Liver (tissue), 9 donors: ENCODE results near the gene GOLGA6D. TPM values are rescaled to one million over a fixed set of nuclear protein-coding genes. Genes with fewer than 3 reads are reported as not detected.

Experiments used
- DNase-seq: peaks from one replicate; pipeline ENCODE4 v3.0.0-alpha.2; 2017; ENCODE audit warnings: low spot score
- H3K27ac ChIP-seq, 2 donors: one replicate each; pipeline ENCODE4 v1.7.0; 2013; ENCODE audit warnings: inconsistent platforms in 2 of 2, low read length in 2 of 2, control low read depth in 1 of 2, low read depth in 1 of 2, mild to moderate bottlenecking in 1 of 2
- H3K27me3 ChIP-seq, 4 donors: one replicate each; pipeline versions ENCODE4 v1.6.1 to v1.7.0; 2013; ENCODE audit warnings: low read length in 3 of 4, inconsistent platforms in 1 of 4, mild to moderate bottlenecking in 1 of 4, moderate library complexity in 1 of 4; ENCODE audit not compliant: control insufficient read depth in 4 of 4, insufficient read depth in 4 of 4
- H3K36me3 ChIP-seq, 4 donors: one replicate each; pipeline versions ENCODE4 v1.6.1 to v1.7.0; 2013; ENCODE audit warnings: low read length in 3 of 4, mild to moderate bottlenecking in 3 of 4, low read depth in 1 of 4, moderate library complexity in 1 of 4; ENCODE audit not compliant: control insufficient read depth in 4 of 4, insufficient read depth in 3 of 4
- H3K4me1 ChIP-seq, 4 donors: one replicate each; pipeline versions ENCODE4 v1.6.1 to v1.7.0; 2013; ENCODE audit warnings: low read length in 3 of 4, mild to moderate bottlenecking in 3 of 4, moderate library complexity in 1 of 4; ENCODE audit not compliant: control insufficient read depth in 4 of 4, insufficient read depth in 4 of 4
- H3K4me3 ChIP-seq, 3 donors: one replicate each; pipeline versions ENCODE4 v1.6.1 to v1.7.0; 2013; ENCODE audit warnings: low read length in 3 of 3, control low read depth in 1 of 3, low read depth in 1 of 3, mild to moderate bottlenecking in 1 of 3
- H3K9ac ChIP-seq, 2 donors: one replicate each; pipeline ENCODE4 v1.7.0; 2013; ENCODE audit warnings: low read length in 2 of 2, mild to moderate bottlenecking in 2 of 2, moderate library complexity in 2 of 2, control low read depth in 1 of 2, low read depth in 1 of 2
- H3K9me3 ChIP-seq, 4 donors: one replicate each; pipeline versions ENCODE4 v1.6.1 to v1.7.0; 2013; ENCODE audit warnings: low read length in 3 of 4; ENCODE audit not compliant: control insufficient read depth in 4 of 4
- ATF3 ChIP-seq: IDR thresholded peaks from 2 replicates; pipeline ENCODE4 v1.6.1; 2016; ENCODE audit warnings: antibody characterized with exemption
- CTCF ChIP-seq: fragments of 150-350 bp; IDR thresholded peaks from 2 replicates; pipeline ENCODE4 v1.5.1; 2017; ENCODE audit warnings: improper control_type of control experiment, low read depth, low read length; ENCODE audit not compliant: missing input control
- EGR1 ChIP-seq, 2 donors: IDR thresholded peaks; 2 replicates each; pipeline ENCODE4 v1.6.1; 2016 to 2018; ENCODE audit warnings: antibody characterized with exemption in 2 of 2, low read depth in 2 of 2
- FOXA1 ChIP-seq: IDR thresholded peaks from 2 replicates; pipeline ENCODE4 v1.6.1; 2016; ENCODE audit warnings: antibody characterized with exemption
- FOXA2 ChIP-seq: IDR thresholded peaks from 2 replicates; pipeline ENCODE4 v1.6.1; 2016; ENCODE audit warnings: antibody characterized with exemption
- GABPA ChIP-seq, 2 donors: IDR thresholded peaks in 1 of 2; conservative IDR thresholded peaks in 1 of 2; 2 replicates each; pipeline ENCODE4 v1.6.1; 2016; ENCODE audit warnings: antibody characterized with exemption in 2 of 2, mild to moderate bottlenecking in 1 of 2, moderate library complexity in 1 of 2
- HNF4A ChIP-seq, 2 donors: conservative IDR thresholded peaks; 2 replicates each; pipeline ENCODE4 v1.6.1; 2016; ENCODE audit warnings: antibody characterized with exemption in 2 of 2, mild to moderate bottlenecking in 2 of 2
- JUND ChIP-seq, 2 donors: IDR thresholded peaks; 2 replicates each; pipeline ENCODE4 v1.6.1; 2016; ENCODE audit warnings: antibody characterized with exemption in 2 of 2
- MAX ChIP-seq: IDR thresholded peaks from 2 replicates; pipeline ENCODE4 v1.6.1; 2016; ENCODE audit warnings: antibody characterized with exemption
- NR2F2 ChIP-seq: IDR thresholded peaks from 2 replicates; pipeline ENCODE4 v1.6.1; 2016; ENCODE audit warnings: antibody characterized with exemption
- RAD21 ChIP-seq, 2 donors: IDR thresholded peaks; 2 replicates each; pipeline ENCODE4 v1.6.1; 2016; ENCODE audit warnings: antibody characterized with exemption in 2 of 2, mild to moderate bottlenecking in 2 of 2
- REST ChIP-seq: IDR thresholded peaks from 2 replicates; pipeline ENCODE4 v1.6.1; 2016; ENCODE audit warnings: antibody characterized with exemption, mild to moderate bottlenecking
- RXRA ChIP-seq, 2 donors: IDR thresholded peaks; 2 replicates each; pipeline ENCODE4 v1.6.1; 2017 to 2018; ENCODE audit warnings: antibody characterized with exemption in 2 of 2, mild to moderate bottlenecking in 1 of 2
- SP1 ChIP-seq: IDR thresholded peaks from 2 replicates; pipeline ENCODE4 v1.6.1; 2018; ENCODE audit warnings: antibody characterized with exemption, mild to moderate bottlenecking
- TAF1 ChIP-seq: conservative IDR thresholded peaks from 2 replicates; pipeline ENCODE4 v1.6.1; 2016; ENCODE audit warnings: antibody characterized with exemption, mild to moderate bottlenecking
- YY1 ChIP-seq: IDR thresholded peaks from 2 replicates; pipeline ENCODE4 v1.6.1; 2016; ENCODE audit warnings: antibody characterized with exemption, mild to moderate bottlenecking
- ZBTB33 ChIP-seq: IDR thresholded peaks from 2 replicates; pipeline ENCODE4 v1.6.1; 2016; ENCODE audit warnings: antibody characterized with exemption
- WGBS: extraction: QIAGEN DNeasy Blood & Tissue Kit; methylation state at CpG from one replicate; pipeline ENCODE4 v1.1.7; 2013; 5-methylcytosine and 5-hydroxymethylcytosine counted together
- polyA plus RNA-seq, 2 donors: library from polyadenylated mRNA; stranded (reverse) in 1 of 2; unstranded in 1 of 2; fragments of 200-250 nt in 1 of 2; fragments of >200 nt in 1 of 2; fragmentation: Nextera tagmentation in 1 of 2; extraction: Ambion mirVana in 1 of 2; gene quantifications; one replicate each; pipeline versions ENCODE4 v1.2.1 to v1.2.3, GENCODE V29; 2013 to 2015
- total RNA-seq, 2 donors: library from RNA; depleted of rRNA; stranded (reverse); fragments of >200 nt; gene quantifications; one replicate each; pipeline ENCODE4 v1.2.3, GENCODE V29; 2014
- donor health status: healthy.
- donor health status: healthy.
- donor health status: healthy.
- donor health status: healthy.
- donor health status: healthy.

The GOLGA6D gene
- total and polyA plus RNA-seq, 4 donors: 0.02 to 0.08 (median 0.05) TPM

GRCh38 chr15:75325922-75326321 lies 43.3 kb downstream of the GOLGA6D start:
- H3K9me3 ChIP-seq: no peaks in the 10 kb centered on the region
- H3K4me3 ChIP-seq: no peak overlapping the region
- WGBS: 93% methylated on average over 4 of the region's 4 CpGs
- TF ChIP-seq GABPA (IDR thresholded peaks at IDR 0.05 in 1 of 2, conservative IDR thresholded peaks at IDR 0.05 in 1 of 2) (no peak), CTCF (no peak), FOXA1 (no peak), ATF3 (no peak), HNF4A (conservative IDR thresholded peaks at IDR 0.05) (no peak), EGR1 (IDR thresholded peaks at IDR 0.05; ENCODE audit: low read depth in 2 of 2) (no peak), ZBTB33 (no peak), RXRA (IDR thresholded peaks at IDR 0.05) (no peak), YY1 (no peak), SP1 (no peak), TAF1 (no peak), JUND (IDR thresholded peaks at IDR 0.05) (no peak)
- H3K9ac ChIP-seq: no peak overlapping the region
- H3K4me1 ChIP-seq: no peaks in the 10 kb centered on the region
- H3K27me3 ChIP-seq: no peaks in the 10 kb centered on the region
- no peak for DNase-seq
- H3K27ac ChIP-seq: no peak overlapping the region
- H3K36me3 ChIP-seq: no peaks in the 10 kb centered on the region

- no peaks in the 10 kb centered on the region for H3K9me3 ChIP-seq
- no peak overlapping the region for H3K27ac ChIP-seq
- no peaks in the 10 kb centered on the region for H3K27me3 ChIP-seq
- 89% methylated on average over 4 of the region's 4 CpGs for WGBS
- no peak for DNase-seq
- TF ChIP-seq ZBTB33: no peak
- TF ChIP-seq JUND (IDR thresholded peaks at IDR 0.05): no peak
- no peak for TF ChIP-seq RAD21 (IDR thresholded peaks at IDR 0.05)
- no peak for TF ChIP-seq SP1
- TF ChIP-seq NR2F2: no peak
- no peak for TF ChIP-seq FOXA2
- no peak for TF ChIP-seq MAX
- no peak for TF ChIP-seq ATF3
- TF ChIP-seq REST: no peak
- no peak overlapping the region for H3K9ac ChIP-seq
- H3K4me1 ChIP-seq: no peaks in the 10 kb centered on the region
- H3K36me3 ChIP-seq: no peaks in the 10 kb centered on the region
- no peak overlapping the region for H3K4me3 ChIP-seq
Observed at GRCh38 chr15:75327005-75327404, 44.4 kb downstream of the GOLGA6D start.
